GM19467 (cell line): ENCODE data around the gene RAB11FIP3.

ENCODE experiments used
- ATAC-seq: cut with Tn5 transposase; IDR thresholded peaks from one replicate; pipeline ENCODE4 v1.9.1; 2021; ENCODE audit warnings: mild to moderate bottlenecking, moderate library complexity; ENCODE audit not compliant: unreplicated experiment

RAB11FIP3 gene

GRCh38 chr16:564690-565418, 139.4 kb downstream of the RAB11FIP3 start:
- ATAC-seq = no peak

- no peak for ATAC-seq
Measured at GRCh38 chr16:565419-566330, 140.2 kb downstream of the RAB11FIP3 start.

GRCh38 chr16:566475-567372, 141.3 kb downstream of the RAB11FIP3 start, which contains the start of gene NHLRC4:
Gene NHLRC4, plus strand, starts transcription at chr16:567005. Its CDS starts 1,043 bp downstream, at chr16:568048.
- ATAC-seq = no peak

GRCh38 chr16:567373-568256, 142.2 kb downstream of the RAB11FIP3 start:
- ATAC-seq = no peak

- no peak for ATAC-seq
Measured at GRCh38 chr16:568401-569258, 143.2 kb downstream of the RAB11FIP3 start.

GRCh38 chr16:569445-570254, 144.2 kb downstream of the RAB11FIP3 start, which contains the start of gene PIGQ:
Gene PIGQ, plus strand, starts transcription at chr16:569968. Its CDS starts 4,107 bp downstream, at chr16:574075.
- ATAC-seq = peak; percentile 50
